DOHH2 (cell line): Measurements from ENCODE around the gene APOL3.
"Not testable (repeated sequence)": the region's sequence is repeated elsewhere in the genome, so short reads cannot be mapped to it uniquely, and the experiment has no call there.

Experiments
- EZH2phosphoT487 ChIP-seq: fragments of 200-600 bp; sonication (generic); IDR thresholded peaks from 2 replicates; pipeline ENCODE4 v1.6.1; 2017; ENCODE audit warnings: borderline replicate concordance, mild to moderate bottlenecking, antibody characterized with exemption, low read length, moderate library complexity, mixed read lengths
- TF ChIP-seq, protein P1 (sequence below): fragments of 200-600 bp; sonication (generic); IDR thresholded peaks from one replicate; pipeline ENCODE4 v1.5.1; 2014; ENCODE audit warnings: antibody characterized with exemption, mild to moderate bottlenecking, low read depth, low read length; ENCODE audit not compliant: poor library complexity, severe bottlenecking

- TF ChIP-seq, protein P1, sequence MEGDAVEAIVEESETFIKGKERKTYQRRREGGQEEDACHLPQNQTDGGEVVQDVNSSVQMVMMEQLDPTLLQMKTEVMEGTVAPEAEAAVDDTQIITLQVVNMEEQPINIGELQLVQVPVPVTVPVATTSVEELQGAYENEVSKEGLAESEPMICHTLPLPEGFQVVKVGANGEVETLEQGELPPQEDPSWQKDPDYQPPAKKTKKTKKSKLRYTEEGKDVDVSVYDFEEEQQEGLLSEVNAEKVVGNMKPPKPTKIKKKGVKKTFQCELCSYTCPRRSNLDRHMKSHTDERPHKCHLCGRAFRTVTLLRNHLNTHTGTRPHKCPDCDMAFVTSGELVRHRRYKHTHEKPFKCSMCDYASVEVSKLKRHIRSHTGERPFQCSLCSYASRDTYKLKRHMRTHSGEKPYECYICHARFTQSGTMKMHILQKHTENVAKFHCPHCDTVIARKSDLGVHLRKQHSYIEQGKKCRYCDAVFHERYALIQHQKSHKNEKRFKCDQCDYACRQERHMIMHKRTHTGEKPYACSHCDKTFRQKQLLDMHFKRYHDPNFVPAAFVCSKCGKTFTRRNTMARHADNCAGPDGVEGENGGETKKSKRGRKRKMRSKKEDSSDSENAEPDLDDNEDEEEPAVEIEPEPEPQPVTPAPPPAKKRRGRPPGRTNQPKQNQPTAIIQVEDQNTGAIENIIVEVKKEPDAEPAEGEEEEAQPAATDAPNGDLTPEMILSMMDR, result not testable (repeated sequence)
- TF ChIP-seq EZH2phosphoT487, result not testable (repeated sequence)
Observed at GRCh38 chr22:36100908-36101307, 59.6 kb downstream of the APOL3 start.
